Upper lobe of left lung (tissue), 4 donors: ENCODE measurements around the gene ABHD4.

ENCODE experiments used
- CTCF ChIP-seq, 6 experiments: fragments of 450-650 bp in 4 of 6; fragments of 200-600 bp in 2 of 6; sonication (generic) in 2 of 6; IDR thresholded peaks; one replicate each; pipeline ENCODE4 v1.5.1; 2016 to 2019; ENCODE audit warnings: antibody characterized with exemption in 6 of 6
- EP300 ChIP-seq, 4 donors: sonication (generic); formaldehyde crosslinking; IDR thresholded peaks; one replicate each; pipeline ENCODE4 v1.5.1; 2017; ENCODE audit warnings: antibody characterized with exemption in 4 of 4, control low read depth in 2 of 4
- POLR2A ChIP-seq, 4 donors: fragments of 450-650 bp; IDR thresholded peaks; one replicate each; pipeline ENCODE4 v1.5.1; 2016 to 2017; ENCODE audit warnings: antibody characterized with exemption in 4 of 4, mild to moderate bottlenecking in 2 of 4
- POLR2AphosphoS5 ChIP-seq, 2 donors: sonication (generic); formaldehyde crosslinking; IDR thresholded peaks; one replicate each; pipeline ENCODE4 v1.5.1; 2017; ENCODE audit warnings: antibody characterized with exemption in 2 of 2

DNA sequence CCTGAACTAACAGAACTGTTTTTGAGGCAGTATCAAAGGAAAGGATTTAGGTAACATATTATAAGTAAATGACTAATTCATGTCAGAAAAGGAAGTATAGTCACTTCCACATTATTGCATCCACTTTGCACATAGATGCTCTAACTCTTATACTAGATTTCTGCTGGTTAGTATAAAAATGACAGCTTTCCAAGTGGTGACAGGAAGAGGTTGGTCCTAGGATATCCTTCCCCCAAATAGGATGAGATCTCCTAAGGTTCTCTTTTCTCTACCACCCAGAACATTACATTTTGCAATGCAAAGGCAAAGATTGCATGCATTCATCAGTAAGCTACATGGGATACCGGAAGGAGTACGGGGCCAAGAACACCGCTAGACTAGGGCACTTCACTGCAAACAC, 24.3 kb upstream of the ABHD4 start:
- TF ChIP-seq CTCF (IDR thresholded peaks at IDR 0.05) (no peak), EP300 (IDR thresholded peaks at IDR 0.05) (no peak), POLR2A (IDR thresholded peaks at IDR 0.05) (no peak), POLR2AphosphoS5 (IDR thresholded peaks at IDR 0.05) (no peak)
